Cardiac fibroblast (primary cell): ENCODE results near the gene ANKRD39.
A peak's percentile ranks its signal among the peaks of the same experiment; 100 is the strongest.

Source experiments
- DNase-seq, 2 donors: peaks; one replicate each; pipeline versions ENCODE4 v3.0.0 to v3.0.0-alpha.2; 2010; ENCODE audit warnings: low read depth in 2 of 2
- H3K4me3 ChIP-seq, 2 donors: replicated peaks in 1 of 2; 1 replicate in 1 of 2; 2 replicates in 1 of 2; pipeline ENCODE4 v1.5.1; 2011; ENCODE audit warnings: low read depth in 2 of 2, low read length in 2 of 2, mild to moderate bottlenecking in 2 of 2, moderate library complexity in 1 of 2
- CTCF ChIP-seq: IDR thresholded peaks from one replicate; pipeline ENCODE4 v1.5.1; 2011; ENCODE audit warnings: low read depth, mild to moderate bottlenecking, low read length, inconsistent platforms

Gene ANKRD39

GRCh38 chr2:96870626-96871255 is 12.9 kb upstream of the ANKRD39 start:
- DNase-seq, result no peak
- H3K4me3 ChIP-seq, result peak overlapping the region; percentile 47 to 85
- TF ChIP-seq CTCF, result no peak

- no peak for TF ChIP-seq CTCF
- DNase-seq, result peak; percentile 31 to 53
- H3K4me3 ChIP-seq, result peak within 1 kb of the TSS; percentile 85 to 87
These were observed 12.2 kb upstream of the ANKRD39 start, which contains the start of gene SEMA4C for GRCh38 chr2:96869822-96870625. Gene SEMA4C, minus strand, starts transcription at chr2:96870080. Its CDS starts 2,194 bp downstream, at chr2:96867886.

- peak overlapping the region; percentile 85 to 87 for H3K4me3 ChIP-seq
- TF ChIP-seq CTCF, result no peak
- peak; percentile 65 to 91 for DNase-seq
These were observed 11.5 kb upstream of the ANKRD39 start for GRCh38 chr2:96869281-96869821.

GRCh38 chr2:96868555-96869280 is 10.9 kb upstream of the ANKRD39 start:
- DNase-seq, result peak; percentile 88 to 97
- H3K4me3 ChIP-seq, result peak overlapping the region; percentile 85 to 87
- TF ChIP-seq CTCF, result peak; percentile 25

- DNase-seq, result peak in 1 of 2 donors; percentile 36
- TF ChIP-seq CTCF, result no peak
These were observed 10.1 kb upstream of the ANKRD39 start for GRCh38 chr2:96867756-96868554.

More at GRCh38 chr2:96867756-96868554, 10.1 kb upstream of the ANKRD39 start:
- peak overlapping the region; percentile 85 to 87 for H3K4me3 ChIP-seq
